GM18517 (cell line): ENCODE results near the gene ADORA1.

Source experiments
- ATAC-seq: cut with Tn5 transposase; IDR thresholded peaks from one replicate; pipeline ENCODE4 v1.9.1; 2021; ENCODE audit warnings: mild to moderate bottlenecking, moderate library complexity; ENCODE audit not compliant: unreplicated experiment

The ADORA1 gene

GRCh38 chr1:203120325-203121153, 7.0 kb upstream of the ADORA1 start:
- ATAC-seq = no peak

- no peak for ATAC-seq
Measured at GRCh38 chr1:203121186-203122015, 6.1 kb upstream of the ADORA1 start.

- no peak for ATAC-seq
Measured at GRCh38 chr1:203122159-203122558, 5.4 kb upstream of the ADORA1 start.

GRCh38 chr1:203124011-203124410, 3.5 kb upstream of the ADORA1 start:
- no peak for ATAC-seq

GRCh38 chr1:203124546-203125317, 2.8 kb upstream of the ADORA1 start:
- ATAC-seq = no peak

GRCh38 chr1:203126151-203126865, 1.2 kb upstream of the ADORA1 start:
- ATAC-seq = no peak

GRCh38 chr1:203126866-203127665, 460 bp upstream of the ADORA1 start:
- ATAC-seq = no peak

- ATAC-seq = no peak
Measured at GRCh38 chr1:203128431-203128715, 847 bp downstream of the ADORA1 start.

- no peak for ATAC-seq
Measured at GRCh38 chr1:203128716-203129500, 1.4 kb downstream of the ADORA1 start.

GRCh38 chr1:203129501-203130231, 2.1 kb downstream of the ADORA1 start:
- ATAC-seq = no peak

GRCh38 chr1:203130358-203130985, 2.9 kb downstream of the ADORA1 start:
- no peak for ATAC-seq

- no peak for ATAC-seq
Measured at GRCh38 chr1:203131548-203132200, 4.1 kb downstream of the ADORA1 start.

- ATAC-seq = no peak
Measured at GRCh38 chr1:203133970-203134725, 6.6 kb downstream of the ADORA1 start.

GRCh38 chr1:203135636-203136305, 8.2 kb downstream of the ADORA1 start:
- ATAC-seq = no peak

- no peak for ATAC-seq
Measured at GRCh38 chr1:203136409-203137042, 9.0 kb downstream of the ADORA1 start.

GRCh38 chr1:203137324-203137723, 9.8 kb downstream of the ADORA1 start:
- ATAC-seq = no peak
